ENCODE results near the gene VDR. TPM values are rescaled to one million over a fixed set of nuclear protein-coding genes. Genes with fewer than 3 reads are reported as not detected.
A peak's percentile ranks its signal among the peaks of the same experiment; 100 is the strongest.

Gene VDR
- total and polyA plus RNA-seq, 12 donors = 6.9 to 80.1 (median 18.4) TPM

- H3K9me3 ChIP-seq (replicated peaks in 1 of 3) = no peaks in the 10 kb centered on the region
- 11 to 28% (median 15%) methylated on average over 5 to 7 of the region's 7 CpGs for WGBS, 4 donors
- peaks cover 23 to 43% of the 10 kb centered on the region in 2 donors for H3K4me1 ChIP-seq (replicated peaks in 1 of 2)
- peak overlapping the region in 4 of 5 donors; percentile 81 to 94 (median 82) for H3K27ac ChIP-seq
- H3K27me3 ChIP-seq = no peaks in the 10 kb centered on the region
- peak; percentile 84 to 94 (median 92) for DNase-seq
- TF ChIP-seq, protein P1, sequence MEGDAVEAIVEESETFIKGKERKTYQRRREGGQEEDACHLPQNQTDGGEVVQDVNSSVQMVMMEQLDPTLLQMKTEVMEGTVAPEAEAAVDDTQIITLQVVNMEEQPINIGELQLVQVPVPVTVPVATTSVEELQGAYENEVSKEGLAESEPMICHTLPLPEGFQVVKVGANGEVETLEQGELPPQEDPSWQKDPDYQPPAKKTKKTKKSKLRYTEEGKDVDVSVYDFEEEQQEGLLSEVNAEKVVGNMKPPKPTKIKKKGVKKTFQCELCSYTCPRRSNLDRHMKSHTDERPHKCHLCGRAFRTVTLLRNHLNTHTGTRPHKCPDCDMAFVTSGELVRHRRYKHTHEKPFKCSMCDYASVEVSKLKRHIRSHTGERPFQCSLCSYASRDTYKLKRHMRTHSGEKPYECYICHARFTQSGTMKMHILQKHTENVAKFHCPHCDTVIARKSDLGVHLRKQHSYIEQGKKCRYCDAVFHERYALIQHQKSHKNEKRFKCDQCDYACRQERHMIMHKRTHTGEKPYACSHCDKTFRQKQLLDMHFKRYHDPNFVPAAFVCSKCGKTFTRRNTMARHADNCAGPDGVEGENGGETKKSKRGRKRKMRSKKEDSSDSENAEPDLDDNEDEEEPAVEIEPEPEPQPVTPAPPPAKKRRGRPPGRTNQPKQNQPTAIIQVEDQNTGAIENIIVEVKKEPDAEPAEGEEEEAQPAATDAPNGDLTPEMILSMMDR (IDR thresholded peaks at IDR 0.05) = no peak
- peak; percentile 30 to 69 for TF ChIP-seq POLR2A (IDR thresholded peaks at IDR 0.05)
- H3K4me3 ChIP-seq = peak overlapping the region in 1 of 4 donors; percentile 13
- H3K36me3 ChIP-seq (replicated peaks in 1 of 2) = no peaks in the 10 kb centered on the region
- intact Hi-C loops (cut with DNase I) = no loop called here
Measured at GRCh38 chr12:47828976-47829482, 75.8 kb downstream of the VDR start.

DNA sequence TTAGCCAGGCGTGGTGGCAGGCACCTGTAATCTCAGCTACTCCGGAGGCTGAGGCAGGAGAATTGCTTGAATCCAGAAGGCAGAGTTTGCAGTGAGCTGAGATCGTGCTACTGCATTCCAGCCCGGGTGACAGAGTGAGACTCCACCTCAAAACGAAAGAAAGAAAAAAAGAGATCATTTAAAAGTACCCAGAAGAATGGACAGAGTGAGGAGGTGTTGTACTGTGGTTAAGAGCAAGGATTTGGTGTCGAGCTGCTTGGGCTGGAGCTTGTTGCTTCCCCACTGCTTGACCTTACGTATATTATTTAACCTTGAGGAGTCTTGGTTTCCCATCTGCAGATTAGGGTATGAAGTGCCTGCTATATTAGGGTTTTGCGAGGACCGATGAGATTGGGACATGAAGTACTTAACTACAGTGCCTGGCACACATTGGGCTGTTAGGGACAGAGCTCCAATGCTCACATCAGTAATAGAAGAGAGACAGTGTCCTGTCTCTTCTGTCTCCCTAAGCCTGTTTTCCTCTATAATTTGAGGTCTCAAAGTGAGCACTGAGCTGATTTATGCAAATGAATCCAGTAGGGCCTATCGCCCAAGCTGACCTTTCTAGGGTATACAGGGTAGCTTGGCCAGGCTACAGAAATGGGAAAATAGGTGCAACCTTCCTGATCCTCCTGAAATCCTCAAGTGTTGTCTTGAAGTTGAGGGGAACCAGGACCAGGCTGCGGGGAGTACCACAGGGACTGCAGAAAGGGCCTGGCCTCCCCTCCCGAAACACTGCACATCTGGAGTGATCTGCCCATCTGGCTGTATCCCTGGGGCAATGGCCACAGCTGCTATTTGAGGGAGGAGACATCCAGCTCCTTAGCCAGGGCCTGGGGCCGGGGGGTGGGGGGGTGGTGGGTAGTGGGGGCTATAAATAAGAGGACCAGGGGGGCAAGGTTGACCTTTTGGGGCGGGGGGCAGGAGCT, 76.5 kb downstream of the VDR start:
- no peak overlapping the region for H3K4me3 ChIP-seq
- H3K27ac ChIP-seq = peak overlapping the region in 4 of 5 donors; percentile 73 to 94 (median 82)
- H3K36me3 ChIP-seq (replicated peaks in 1 of 2) = no peaks in the 10 kb centered on the region
- 60 to 69% (median 65%) methylated on average over 12 to 14 of the region's 14 CpGs for WGBS, 4 donors
- TF ChIP-seq POLR2A (IDR thresholded peaks at IDR 0.05) = no peak
- TF ChIP-seq, protein P1 (IDR thresholded peaks at IDR 0.05) = no peak
- peak in 1 of 7 donors; percentile 10 for DNase-seq
- intact Hi-C loops (cut with DNase I) = no loop called here
- no peaks in the 10 kb centered on the region for H3K27me3 ChIP-seq
- H3K4me1 ChIP-seq (replicated peaks in 1 of 2) = peaks cover 30 to 44% of the 10 kb centered on the region in 2 donors
- no peaks in the 10 kb centered on the region for H3K9me3 ChIP-seq (replicated peaks in 1 of 3)

DNA sequence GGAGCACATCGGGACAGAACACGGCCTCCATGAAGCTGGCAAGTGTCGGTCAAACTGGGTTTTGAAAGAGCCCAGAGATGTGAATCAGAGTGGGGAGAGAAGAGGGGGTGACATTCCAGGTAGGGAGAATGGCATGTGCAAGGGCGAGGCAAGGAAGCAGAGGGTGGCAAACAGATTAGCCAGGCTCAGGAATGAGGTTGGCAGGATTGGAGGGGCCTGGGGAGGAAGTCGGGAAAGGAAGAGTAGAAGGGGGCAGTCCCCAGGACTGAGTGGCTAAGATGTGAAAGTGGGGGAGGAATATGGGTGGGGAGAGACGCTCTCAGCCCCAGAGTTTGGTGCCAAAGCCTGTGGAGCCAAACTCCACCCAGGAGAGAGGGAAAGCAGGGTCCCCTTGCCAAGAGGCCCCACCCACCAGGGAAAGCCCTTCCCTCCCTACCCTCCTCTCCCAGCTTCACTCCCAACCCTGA, 79.6 kb downstream of the VDR start:
- intact Hi-C loops (cut with DNase I) = no loop called here
- Histone ChIP-seq H3K9me3 (replicated peaks in 1 of 3) (no peaks in the 10 kb centered on the region), H3K4me3 (no peak overlapping the region), H3K27me3 (no peaks in the 10 kb centered on the region), H3K36me3 (replicated peaks in 1 of 2) (no peaks in the 10 kb centered on the region), H3K4me1 (replicated peaks in 1 of 2) (peaks cover 43 to 72% of the 10 kb centered on the region in 2 donors), H3K27ac (peak overlapping the region in 3 of 5 donors; percentile 12 to 98 (median 85))
- no peak for TF ChIP-seq POLR2A (IDR thresholded peaks at IDR 0.05)
- TF ChIP-seq, protein P1 (IDR thresholded peaks at IDR 0.05) = no peak
- DNase-seq = no peak
- 74 to 91% (median 88%) methylated on average over 6 of the region's 6 CpGs for WGBS, 4 donors

DNA sequence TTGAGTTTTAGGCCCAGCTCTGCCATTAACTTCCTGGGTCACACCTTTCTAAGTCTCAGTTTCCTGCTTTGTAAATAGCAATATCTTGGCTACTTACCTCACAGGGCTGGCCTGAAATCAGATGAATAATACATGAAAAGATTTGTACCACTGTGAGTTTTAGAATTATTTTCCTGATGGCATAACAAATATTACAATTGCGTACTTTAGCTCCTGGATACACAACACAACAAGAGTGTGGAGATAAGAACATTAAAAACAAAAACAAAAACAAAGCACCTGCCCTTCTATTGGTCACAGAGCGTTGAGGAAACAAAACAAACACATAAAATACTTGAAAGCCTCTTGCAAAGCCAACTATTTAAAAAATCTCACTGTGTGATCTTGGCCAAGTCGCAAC, 80.2 kb downstream of the VDR start:
- intact Hi-C loops (cut with DNase I) = no loop called here
- no peaks in the 10 kb centered on the region for H3K27me3 ChIP-seq
- no peaks in the 10 kb centered on the region for H3K9me3 ChIP-seq (replicated peaks in 1 of 3)
- no peak for TF ChIP-seq POLR2A (IDR thresholded peaks at IDR 0.05)
- no peak overlapping the region for H3K4me3 ChIP-seq
- H3K4me1 ChIP-seq (replicated peaks in 1 of 2) = peaks cover 44 to 70% of the 10 kb centered on the region in 2 donors
- peak overlapping the region in 3 of 5 donors; percentile 79 to 98 (median 85) for H3K27ac ChIP-seq
- no peak for DNase-seq
- no peaks in the 10 kb centered on the region for H3K36me3 ChIP-seq (replicated peaks in 1 of 2)
- 87 to 90% (median 88%) methylated on average over 3 of the region's 3 CpGs for WGBS, 4 donors

Data from adrenal gland (tissue), 12 donors.